ENCODE data around the gene C1QC. TPM values are rescaled to one million over a fixed set of nuclear protein-coding genes. Genes with fewer than 3 reads are reported as not detected.

The C1QC gene
- total and polyA plus RNA-seq, 2 experiments from 2014 or later: not detected

DNA sequence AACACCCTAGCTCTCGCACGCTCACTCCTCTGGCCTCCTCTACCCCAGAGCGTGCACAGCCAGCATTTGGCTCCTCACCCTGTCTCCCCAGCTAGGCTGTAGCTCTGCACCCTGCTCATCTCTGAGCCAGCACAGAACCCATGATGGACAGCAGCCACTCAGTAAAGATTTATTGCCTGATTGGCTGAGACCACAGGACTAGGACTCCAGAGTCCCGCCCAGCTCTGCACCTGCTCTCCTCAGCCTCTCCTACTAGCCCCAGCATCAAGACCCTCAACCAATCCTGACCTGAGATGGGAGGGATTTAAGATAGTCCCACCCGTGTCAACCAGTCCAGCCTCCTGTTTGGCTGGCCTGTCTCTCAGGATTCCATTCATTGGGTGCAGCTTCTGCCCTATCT, 18.9 kb downstream of the C1QC start (continued):
- TF ChIP-seq, protein P1, sequence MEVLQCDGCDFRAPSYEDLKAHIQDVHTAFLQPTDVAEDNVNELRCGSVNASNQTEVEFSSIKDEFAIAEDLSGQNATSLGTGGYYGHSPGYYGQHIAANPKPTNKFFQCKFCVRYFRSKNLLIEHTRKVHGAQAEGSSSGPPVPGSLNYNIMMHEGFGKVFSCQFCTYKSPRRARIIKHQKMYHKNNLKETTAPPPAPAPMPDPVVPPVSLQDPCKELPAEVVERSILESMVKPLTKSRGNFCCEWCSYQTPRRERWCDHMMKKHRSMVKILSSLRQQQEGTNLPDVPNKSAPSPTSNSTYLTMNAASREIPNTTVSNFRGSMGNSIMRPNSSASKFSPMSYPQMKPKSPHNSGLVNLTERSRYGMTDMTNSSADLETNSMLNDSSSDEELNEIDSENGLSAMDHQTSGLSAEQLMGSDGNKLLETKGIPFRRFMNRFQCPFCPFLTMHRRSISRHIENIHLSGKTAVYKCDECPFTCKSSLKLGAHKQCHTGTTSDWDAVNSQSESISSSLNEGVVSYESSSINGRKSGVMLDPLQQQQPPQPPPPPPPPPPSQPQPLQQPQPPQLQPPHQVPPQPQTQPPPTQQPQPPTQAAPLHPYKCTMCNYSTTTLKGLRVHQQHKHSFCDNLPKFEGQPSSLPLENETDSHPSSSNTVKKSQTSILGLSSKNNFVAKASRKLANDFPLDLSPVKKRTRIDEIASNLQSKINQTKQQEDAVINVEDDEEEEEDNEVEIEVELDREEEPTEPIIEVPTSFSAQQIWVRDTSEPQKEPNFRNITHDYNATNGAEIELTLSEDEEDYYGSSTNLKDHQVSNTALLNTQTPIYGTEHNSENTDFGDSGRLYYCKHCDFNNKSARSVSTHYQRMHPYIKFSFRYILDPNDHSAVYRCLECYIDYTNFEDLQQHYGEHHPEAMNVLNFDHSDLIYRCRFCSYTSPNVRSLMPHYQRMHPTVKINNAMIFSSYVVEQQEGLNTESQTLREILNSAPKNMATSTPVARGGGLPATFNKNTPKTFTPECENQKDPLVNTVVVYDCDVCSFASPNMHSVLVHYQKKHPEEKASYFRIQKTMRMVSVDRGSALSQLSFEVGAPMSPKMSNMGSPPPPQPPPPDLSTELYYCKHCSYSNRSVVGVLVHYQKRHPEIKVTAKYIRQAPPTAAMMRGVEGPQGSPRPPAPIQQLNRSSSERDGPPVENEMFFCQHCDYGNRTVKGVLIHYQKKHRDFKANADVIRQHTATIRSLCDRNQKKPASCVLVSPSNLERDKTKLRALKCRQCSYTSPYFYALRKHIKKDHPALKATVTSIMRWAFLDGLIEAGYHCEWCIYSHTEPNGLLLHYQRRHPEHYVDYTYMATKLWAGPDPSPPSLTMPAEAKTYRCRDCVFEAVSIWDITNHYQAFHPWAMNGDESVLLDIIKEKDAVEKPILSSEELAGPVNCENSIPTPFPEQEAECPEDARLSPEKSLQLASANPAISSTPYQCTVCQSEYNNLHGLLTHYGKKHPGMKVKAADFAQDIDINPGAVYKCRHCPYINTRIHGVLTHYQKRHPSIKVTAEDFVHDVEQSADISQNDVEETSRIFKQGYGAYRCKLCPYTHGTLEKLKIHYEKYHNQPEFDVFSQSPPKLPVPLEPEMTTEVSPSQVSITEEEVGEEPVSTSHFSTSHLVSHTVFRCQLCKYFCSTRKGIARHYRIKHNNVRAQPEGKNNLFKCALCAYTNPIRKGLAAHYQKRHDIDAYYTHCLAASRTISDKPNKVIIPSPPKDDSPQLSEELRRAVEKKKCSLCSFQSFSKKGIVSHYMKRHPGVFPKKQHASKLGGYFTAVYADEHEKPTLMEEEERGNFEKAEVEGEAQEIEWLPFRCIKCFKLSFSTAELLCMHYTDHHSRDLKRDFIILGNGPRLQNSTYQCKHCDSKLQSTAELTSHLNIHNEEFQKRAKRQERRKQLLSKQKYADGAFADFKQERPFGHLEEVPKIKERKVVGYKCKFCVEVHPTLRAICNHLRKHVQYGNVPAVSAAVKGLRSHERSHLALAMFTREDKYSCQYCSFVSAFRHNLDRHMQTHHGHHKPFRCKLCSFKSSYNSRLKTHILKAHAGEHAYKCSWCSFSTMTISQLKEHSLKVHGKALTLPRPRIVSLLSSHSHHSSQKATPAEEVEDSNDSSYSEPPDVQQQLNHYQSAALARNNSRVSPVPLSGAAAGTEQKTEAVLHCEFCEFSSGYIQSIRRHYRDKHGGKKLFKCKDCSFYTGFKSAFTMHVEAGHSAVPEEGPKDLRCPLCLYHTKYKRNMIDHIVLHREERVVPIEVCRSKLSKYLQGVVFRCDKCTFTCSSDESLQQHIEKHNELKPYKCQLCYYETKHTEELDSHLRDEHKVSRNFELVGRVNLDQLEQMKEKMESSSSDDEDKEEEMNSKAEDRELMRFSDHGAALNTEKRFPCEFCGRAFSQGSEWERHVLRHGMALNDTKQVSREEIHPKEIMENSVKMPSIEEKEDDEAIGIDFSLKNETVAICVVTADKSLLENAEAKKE (CRISPR knock-in tag; IDR thresholded peaks at IDR 0.05): no peak
- no peak for TF ChIP-seq EZH2phosphoT487 (IDR thresholded peaks at IDR 0.05; ENCODE audit: unreplicated experiment)
- TF ChIP-seq, protein P2, sequence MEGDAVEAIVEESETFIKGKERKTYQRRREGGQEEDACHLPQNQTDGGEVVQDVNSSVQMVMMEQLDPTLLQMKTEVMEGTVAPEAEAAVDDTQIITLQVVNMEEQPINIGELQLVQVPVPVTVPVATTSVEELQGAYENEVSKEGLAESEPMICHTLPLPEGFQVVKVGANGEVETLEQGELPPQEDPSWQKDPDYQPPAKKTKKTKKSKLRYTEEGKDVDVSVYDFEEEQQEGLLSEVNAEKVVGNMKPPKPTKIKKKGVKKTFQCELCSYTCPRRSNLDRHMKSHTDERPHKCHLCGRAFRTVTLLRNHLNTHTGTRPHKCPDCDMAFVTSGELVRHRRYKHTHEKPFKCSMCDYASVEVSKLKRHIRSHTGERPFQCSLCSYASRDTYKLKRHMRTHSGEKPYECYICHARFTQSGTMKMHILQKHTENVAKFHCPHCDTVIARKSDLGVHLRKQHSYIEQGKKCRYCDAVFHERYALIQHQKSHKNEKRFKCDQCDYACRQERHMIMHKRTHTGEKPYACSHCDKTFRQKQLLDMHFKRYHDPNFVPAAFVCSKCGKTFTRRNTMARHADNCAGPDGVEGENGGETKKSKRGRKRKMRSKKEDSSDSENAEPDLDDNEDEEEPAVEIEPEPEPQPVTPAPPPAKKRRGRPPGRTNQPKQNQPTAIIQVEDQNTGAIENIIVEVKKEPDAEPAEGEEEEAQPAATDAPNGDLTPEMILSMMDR (conservative IDR thresholded peaks at IDR 0.05; ENCODE audit: low read depth in 2 of 2): no peak
- no peak for TF ChIP-seq NANOG (IDR thresholded peaks at IDR 0.05; ENCODE audit: borderline replicate concordance)
- no peak for TF ChIP-seq CREB1 (CRISPR knock-in tag; IDR thresholded peaks at IDR 0.05; ENCODE audit: low read depth)
- no peak for TF ChIP-seq STAT1 (IDR thresholded peaks at IDR 0.05; ENCODE audit: unreplicated experiment)
- no peak for TF ChIP-seq JUNB (IDR thresholded peaks at IDR 0.05; ENCODE audit: unreplicated experiment)
- TF ChIP-seq, protein P3, sequence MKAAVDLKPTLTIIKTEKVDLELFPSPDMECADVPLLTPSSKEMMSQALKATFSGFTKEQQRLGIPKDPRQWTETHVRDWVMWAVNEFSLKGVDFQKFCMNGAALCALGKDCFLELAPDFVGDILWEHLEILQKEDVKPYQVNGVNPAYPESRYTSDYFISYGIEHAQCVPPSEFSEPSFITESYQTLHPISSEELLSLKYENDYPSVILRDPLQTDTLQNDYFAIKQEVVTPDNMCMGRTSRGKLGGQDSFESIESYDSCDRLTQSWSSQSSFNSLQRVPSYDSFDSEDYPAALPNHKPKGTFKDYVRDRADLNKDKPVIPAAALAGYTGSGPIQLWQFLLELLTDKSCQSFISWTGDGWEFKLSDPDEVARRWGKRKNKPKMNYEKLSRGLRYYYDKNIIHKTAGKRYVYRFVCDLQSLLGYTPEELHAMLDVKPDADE (IDR thresholded peaks at IDR 0.05): no peak
- no peak for TF ChIP-seq ZNF331 (CRISPR knock-in tag; IDR thresholded peaks at IDR 0.05; ENCODE audit: low read depth)
- TF ChIP-seq POLR2AphosphoS5 (IDR thresholded peaks at IDR 0.05; ENCODE audit: low read depth): no peak
- TF ChIP-seq ZNF114 (CRISPR knock-in tag; IDR thresholded peaks at IDR 0.05): no peak
